GM12801 (cell line): Measurements from ENCODE around the gene FRMD6.

Experiments used
- TF ChIP-seq, protein P1 (sequence below): IDR thresholded peaks from one replicate; pipeline ENCODE4 v1.5.1; 2011; ENCODE audit warnings: control low read depth; ENCODE audit not compliant: insufficient read length; ENCODE audit errors: extremely low read depth

Gene FRMD6

DNA sequence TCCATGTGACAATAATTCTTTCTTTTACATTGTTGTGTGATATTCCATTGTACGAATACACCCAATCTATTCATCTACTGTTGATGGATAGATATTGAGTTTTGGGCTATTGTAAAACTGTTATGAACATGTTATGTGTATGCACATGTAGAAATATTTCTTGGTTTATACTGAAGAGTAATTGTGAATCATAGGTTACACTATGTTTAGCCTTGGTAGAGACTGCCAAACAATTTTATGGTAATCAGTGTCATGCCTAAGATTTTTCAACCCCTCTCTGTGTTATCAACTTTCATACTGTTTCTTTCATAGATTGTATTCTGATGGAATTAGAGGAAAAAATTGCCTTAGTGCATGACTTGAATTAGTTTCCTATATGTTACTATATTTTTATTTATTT is 39.5 kb downstream of the FRMD6 start:
- TF ChIP-seq, protein P1, sequence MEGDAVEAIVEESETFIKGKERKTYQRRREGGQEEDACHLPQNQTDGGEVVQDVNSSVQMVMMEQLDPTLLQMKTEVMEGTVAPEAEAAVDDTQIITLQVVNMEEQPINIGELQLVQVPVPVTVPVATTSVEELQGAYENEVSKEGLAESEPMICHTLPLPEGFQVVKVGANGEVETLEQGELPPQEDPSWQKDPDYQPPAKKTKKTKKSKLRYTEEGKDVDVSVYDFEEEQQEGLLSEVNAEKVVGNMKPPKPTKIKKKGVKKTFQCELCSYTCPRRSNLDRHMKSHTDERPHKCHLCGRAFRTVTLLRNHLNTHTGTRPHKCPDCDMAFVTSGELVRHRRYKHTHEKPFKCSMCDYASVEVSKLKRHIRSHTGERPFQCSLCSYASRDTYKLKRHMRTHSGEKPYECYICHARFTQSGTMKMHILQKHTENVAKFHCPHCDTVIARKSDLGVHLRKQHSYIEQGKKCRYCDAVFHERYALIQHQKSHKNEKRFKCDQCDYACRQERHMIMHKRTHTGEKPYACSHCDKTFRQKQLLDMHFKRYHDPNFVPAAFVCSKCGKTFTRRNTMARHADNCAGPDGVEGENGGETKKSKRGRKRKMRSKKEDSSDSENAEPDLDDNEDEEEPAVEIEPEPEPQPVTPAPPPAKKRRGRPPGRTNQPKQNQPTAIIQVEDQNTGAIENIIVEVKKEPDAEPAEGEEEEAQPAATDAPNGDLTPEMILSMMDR, result no peak

DNA sequence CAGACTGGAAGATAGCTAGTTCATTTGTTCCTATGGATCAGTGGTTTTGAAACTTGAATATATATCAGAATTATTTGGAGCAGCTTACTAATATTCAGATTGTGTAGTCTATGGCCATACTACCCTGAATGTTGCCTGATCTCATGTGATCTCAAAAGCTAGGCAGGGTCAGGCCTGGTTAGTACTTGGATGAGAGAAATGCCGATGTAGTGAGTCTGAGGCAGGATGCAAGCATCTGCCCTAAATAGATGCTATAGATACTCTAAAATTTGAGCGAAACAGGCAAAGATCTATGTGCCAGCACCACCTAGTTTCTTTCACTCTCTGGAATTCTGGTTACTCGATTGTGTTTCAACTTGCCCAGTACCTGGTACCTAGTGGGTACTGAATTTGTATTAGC is 40.9 kb downstream of the FRMD6 start:
- TF ChIP-seq, protein P1, result no peak

DNA sequence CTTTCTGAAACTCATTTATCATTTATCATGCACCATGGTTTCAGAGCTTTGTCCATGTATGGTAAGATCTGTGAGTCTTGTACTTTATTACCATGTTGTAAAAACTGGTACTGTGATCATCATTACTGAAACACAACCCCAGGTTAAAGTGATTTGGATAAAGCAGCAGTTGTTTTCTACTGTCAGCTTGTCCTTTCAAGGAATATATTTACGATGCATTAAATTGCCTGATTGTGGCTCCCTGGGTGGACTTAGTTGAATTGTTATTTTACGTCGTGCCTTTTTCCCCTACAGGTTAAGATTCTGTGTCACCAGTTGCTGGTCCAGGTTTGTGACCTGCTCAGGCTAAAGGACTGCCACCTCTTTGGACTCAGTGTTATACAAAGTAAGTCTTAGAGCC is 46.1 kb downstream of the FRMD6 start:
- TF ChIP-seq, protein P1, result no peak

DNA sequence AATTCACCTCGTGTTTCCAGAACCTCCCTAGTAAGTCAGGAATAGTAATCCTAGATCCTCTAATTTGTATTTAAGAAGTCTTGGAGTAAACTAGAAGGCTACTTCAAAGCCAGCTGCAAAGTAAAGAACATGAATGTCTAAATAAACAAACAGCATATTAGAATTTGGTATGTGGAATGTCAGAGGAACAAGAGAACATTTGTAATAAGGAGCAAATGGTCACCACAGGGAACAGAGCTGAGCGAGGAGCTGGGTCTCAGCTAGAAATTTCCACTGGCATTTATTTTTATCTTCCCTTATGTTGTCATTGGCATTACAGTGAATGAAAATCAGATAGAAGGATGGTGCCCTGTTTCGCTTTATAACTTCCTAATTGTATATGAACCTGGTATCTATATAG is 50.2 kb downstream of the FRMD6 start:
- TF ChIP-seq, protein P1, result no peak

DNA sequence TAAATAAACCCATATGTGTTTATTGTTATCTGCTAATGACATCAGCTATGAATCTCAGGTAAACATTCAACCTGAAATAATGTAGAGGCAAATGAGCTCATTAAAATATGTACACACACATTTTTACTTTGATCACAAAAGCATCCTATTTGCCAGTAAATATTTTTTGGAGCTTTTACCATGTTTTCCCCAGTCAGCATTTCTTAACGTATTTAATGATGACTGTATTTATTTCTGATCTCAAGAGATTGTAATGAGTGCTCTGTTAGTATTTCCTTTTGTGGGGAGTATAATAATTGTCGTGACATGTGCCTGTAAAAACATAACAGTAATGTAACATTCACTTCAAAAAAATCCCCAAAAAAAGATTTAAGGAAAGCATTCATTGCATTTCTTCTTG is 52.1 kb downstream of the FRMD6 start:
- TF ChIP-seq, protein P1, result no peak

DNA sequence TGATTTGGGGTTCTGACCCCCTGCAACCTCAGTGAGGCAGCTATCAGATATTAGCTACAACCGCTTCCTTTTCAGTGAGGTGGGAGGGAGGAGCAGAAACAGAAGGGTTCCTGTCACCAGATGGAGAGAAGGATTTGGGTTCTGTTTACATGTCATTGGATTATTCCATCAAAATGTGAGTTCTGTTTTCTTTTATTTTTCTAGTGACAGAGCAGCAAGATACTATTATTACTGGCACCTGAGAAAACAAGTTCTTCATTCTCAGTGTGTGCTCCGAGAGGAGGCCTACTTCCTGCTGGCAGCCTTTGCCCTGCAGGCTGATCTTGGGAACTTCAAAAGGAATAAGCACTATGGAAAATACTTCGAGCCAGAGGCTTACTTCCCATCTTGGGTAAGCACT is 52.8 kb downstream of the FRMD6 start:
- TF ChIP-seq, protein P1, result no peak

DNA sequence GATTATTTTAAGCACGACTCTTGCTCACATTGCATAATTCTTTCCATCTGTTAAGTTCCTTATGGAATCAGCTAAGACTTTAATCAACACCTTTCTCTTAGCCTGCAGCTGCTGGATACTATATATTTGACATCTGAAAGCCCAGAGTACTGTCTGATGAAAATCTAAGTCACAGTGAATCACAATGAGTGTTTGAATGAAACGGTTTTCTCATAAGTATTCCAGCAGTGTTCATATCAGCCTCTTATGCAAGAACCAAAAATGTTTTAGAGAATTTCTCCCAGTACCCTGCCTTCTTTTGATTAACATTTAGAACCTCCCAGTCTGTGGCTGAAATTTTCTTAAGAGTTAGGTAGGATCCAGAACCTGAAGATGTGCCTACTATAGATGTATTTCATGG is 55.6 kb downstream of the FRMD6 start:
- TF ChIP-seq, protein P1, result no peak

DNA sequence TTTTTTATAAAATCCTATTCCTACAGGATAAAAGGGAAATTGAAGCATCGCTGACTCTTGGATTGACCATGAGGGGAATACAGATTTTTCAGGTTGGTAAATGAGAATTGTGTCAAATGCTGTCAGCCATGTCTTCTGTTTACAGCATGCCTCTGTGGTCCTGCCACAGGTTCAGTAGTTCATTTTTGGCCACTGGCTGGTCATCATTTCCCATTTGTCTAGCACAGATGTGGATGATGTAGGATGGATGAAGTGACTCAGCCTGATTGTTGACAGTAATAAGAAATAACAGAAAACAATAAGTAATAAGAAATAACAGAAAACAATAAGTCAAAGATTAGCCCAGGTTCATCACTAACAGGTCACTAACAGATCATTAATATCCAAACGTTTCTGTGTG is 59.8 kb downstream of the FRMD6 start:
- TF ChIP-seq, protein P1, result no peak
